GM10266 (cell line): ENCODE results near the gene PIGX.

Source experiments
- DNase-seq: peaks from one replicate; pipeline ENCODE4 v3.0.0; 2012; ENCODE audit errors: extremely low spot score
- TF ChIP-seq, protein P1 (sequence below): IDR thresholded peaks from 2 replicates; pipeline ENCODE4 v1.5.1; 2012; ENCODE audit warnings: mild to moderate bottlenecking, low read depth; ENCODE audit not compliant: control insufficient read depth, insufficient read depth; ENCODE audit errors: missing control alignments

The PIGX gene

DNA sequence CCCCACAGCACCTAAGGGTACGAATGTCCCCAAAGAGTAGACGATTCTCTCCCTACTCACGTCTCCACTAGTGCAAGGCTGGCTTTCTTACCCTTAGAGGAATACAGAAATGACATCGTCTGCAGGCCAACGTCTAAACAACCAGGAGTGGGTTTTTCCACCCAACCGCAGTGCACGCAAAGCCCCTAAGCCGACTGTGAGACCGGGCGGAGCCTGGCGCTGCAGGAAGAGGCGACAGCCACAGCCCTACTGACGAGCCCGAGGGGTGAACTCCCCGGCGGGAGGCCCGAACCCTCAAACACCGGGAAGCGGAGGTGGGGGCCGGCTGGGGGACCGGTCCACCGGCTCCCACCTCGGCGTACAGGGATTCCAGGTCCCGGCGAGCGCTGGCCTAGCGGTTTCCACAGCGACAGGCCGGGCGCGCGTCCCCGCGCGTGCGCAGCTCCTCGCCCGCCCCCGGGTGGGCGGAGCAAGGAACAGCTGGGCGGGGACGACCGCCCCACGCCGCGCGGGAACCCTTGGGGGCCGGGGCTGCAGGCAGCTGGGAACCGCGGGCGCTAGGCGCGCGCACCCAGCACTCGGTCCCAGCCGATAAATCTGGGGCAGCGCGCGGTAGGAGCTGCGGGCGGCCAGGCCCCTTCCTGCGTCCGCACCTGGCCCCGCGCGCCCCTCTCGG, at the start of gene PIGX, which contains the start of gene CEP19:
PIGX (plus strand) TSS at position 540 of the 676 bp plus-strand sequence.
CEP19 (minus strand) TSS at position 413 of the 676 bp plus-strand sequence. CDS start 3,593 bp downstream, outside the sequence.
- TF ChIP-seq, protein P1, sequence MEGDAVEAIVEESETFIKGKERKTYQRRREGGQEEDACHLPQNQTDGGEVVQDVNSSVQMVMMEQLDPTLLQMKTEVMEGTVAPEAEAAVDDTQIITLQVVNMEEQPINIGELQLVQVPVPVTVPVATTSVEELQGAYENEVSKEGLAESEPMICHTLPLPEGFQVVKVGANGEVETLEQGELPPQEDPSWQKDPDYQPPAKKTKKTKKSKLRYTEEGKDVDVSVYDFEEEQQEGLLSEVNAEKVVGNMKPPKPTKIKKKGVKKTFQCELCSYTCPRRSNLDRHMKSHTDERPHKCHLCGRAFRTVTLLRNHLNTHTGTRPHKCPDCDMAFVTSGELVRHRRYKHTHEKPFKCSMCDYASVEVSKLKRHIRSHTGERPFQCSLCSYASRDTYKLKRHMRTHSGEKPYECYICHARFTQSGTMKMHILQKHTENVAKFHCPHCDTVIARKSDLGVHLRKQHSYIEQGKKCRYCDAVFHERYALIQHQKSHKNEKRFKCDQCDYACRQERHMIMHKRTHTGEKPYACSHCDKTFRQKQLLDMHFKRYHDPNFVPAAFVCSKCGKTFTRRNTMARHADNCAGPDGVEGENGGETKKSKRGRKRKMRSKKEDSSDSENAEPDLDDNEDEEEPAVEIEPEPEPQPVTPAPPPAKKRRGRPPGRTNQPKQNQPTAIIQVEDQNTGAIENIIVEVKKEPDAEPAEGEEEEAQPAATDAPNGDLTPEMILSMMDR, result no peak
- peak; percentile 99 for DNase-seq

DNA sequence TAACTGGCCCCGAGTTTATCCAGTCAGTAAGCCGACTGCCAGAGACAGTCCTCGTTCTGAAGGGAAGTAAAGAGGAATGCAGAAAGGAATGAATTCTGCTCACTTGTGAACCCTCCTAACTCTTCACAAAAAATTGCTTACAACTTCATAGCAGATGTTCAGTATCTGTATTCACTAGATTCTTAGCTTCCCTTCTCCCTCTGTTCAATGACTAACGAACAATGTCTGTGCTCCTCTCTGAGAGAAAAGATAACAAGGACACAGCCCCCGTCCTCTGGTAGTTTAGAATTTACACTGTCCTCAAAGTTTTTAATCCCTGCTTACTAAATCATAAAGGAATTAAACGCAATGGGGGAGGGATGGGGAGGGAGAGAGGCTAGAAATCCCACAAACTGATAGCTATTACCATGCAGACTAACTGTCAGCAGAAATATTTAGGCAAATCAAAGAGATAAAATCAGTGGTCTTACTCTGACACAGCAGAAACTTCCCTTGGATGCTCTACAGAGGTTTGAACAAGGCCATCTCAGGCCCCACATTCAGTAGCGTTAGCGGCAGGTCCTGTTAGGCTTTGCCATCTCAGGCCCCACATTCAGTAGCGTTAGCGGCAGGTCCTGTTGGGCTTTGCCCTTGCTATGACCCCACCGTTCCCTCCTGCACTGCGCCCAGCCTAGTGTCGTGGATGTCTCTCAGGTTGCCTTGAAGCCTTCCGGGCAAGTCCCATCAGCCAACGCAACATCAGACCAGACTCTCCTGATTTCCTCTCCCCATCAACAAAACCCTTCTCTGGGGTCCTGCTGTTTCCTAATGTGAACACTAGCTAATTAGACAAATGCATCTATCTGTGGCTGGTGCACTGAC, 49.2 kb upstream of the PIGX start:
- TF ChIP-seq, protein P1, result no peak
- DNase-seq, result no peak

DNA sequence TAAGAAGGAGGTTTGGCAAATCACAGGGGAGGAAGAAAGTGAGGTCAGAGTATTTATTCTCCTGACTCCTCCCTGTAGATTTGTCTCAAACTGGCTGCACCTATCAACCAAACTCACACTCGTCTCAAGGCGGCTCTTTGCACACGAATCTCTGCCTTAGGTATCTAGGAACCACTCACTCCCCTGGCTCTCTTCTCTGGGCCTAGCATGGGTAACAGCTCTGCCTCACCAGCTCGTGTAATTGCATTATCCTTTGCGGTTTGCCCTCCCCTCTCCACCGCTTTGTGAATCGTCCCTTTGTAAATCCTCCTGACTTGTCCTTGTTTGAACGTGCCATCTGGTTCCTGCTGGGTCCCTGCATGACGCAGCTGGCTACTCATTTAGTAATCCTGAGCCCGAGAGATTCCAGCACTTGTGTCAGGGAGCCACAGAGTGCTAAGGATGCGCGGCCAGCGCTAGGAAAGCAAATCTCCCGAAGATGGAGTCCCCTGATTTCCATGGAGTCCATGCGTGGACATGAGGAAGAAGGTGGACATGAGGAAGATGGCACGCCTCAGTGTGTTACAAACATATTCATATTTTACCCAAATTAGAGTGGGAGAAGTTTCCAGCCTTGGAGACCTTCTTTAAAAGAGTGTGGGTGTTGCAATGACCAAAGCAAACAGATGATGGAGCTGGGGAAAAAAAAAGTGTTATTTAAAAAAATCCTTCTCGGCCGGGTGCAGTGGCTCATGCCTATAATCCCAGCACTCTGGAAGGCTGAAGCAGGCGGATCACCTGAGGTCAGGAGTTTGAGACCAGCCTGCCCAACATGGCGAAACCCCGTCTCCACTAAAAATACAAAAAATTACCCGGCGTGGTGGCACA, 45.9 kb upstream of the PIGX start:
- DNase-seq, result no peak
- TF ChIP-seq, protein P1, result no peak

DNA sequence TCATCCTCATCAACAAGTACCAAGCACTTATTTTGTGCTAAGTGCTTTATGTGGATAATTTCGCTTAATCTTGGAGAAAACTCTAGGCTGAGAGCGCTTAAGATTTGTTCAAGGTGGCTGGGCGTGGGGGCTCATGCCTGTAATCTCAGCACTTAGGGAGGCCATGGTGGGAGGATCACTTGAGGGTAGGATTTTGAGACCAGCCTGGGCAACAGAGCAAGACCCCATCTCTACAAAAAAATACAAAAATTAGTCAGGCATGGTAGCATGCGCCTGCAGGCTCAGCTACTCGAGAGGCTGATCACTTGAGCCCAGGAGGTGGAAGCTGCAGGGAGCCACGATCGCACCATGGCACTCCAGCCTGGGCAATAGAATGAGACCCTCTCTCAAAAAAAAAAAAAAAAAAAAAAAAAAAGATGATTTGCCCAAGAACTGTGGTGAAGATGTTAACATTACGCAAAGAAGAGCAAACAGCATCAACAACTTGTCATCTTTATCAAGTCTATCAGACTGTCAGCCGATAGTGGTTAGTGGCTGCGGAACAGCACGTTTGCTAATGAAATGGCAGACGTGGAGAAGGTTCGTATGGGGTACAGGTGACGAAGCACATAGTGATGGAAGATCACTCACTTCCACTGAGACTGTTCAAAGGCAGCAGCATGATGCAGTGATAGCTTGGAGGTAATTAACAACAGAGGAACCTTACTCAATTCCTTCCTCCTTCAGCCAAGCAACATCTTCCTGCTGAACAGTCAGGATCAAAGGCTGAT, 44.9 kb upstream of the PIGX start:
- TF ChIP-seq, protein P1, result no peak
- DNase-seq, result no peak

GRCh38 chr3:196670339-196670738, 41.8 kb upstream of the PIGX start:
- TF ChIP-seq, protein P1, result no peak
- DNase-seq, result no peak

DNA sequence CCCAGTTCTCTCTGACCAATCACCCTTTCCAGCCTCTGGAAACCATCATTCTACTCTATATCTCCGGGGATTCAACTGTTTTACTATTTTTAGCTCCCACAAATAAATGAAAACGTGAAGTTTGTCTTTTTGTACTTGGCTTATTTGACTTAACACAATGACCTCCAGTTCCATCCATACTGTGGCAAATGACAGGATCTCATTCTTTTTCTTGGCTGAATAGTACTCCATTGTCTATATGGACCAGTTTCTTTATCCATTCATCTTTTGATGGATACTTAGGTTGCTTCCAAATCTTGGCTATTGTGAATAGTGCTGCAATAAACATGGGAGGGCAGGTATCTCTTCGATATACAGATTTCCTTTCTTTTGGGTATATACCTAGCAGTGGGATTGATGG, 38.5 kb upstream of the PIGX start:
- DNase-seq, result no peak
- TF ChIP-seq, protein P1, result no peak
